IMR-90 (cell line): ENCODE results near the gene RABEP2.

ENCODE experiments used
- CEBPB ChIP-seq: IDR thresholded peaks from 2 replicates; pipeline ENCODE4 v1.6.1; 2012; ENCODE audit warnings: low read depth, low read length, improper control_type of control experiment
- CTCF ChIP-seq: conservative IDR thresholded peaks from 2 replicates; pipeline ENCODE4 v1.5.1; 2012; ENCODE audit warnings: mild to moderate bottlenecking, low read depth, low read length, improper control_type of control experiment
- MXI1 ChIP-seq: IDR thresholded peaks from 2 replicates; pipeline ENCODE4 v1.6.1; 2012; ENCODE audit warnings: low read depth, mild to moderate bottlenecking, low read length, moderate library complexity, borderline replicate concordance

GRCh38 chr16:28935924-28936783 is 11.1 kb upstream of the RABEP2 start:
- TF ChIP-seq CEBPB, result no peak
- TF ChIP-seq CTCF, result no peak
- TF ChIP-seq MXI1, result no peak
